WERI-Rb-1 (cell line): ENCODE results near the gene WDR7.

Experiments
- DNase-seq: peaks from one replicate; pipeline ENCODE4 v3.0.0-alpha.2; 2020
- H3K27ac ChIP-seq: fragments of 250-450 bp; sonication (Bioruptor Pico); 2 replicates; pipeline ENCODE4 v1.5.1; 2020; ENCODE audit warnings: mild to moderate bottlenecking, moderate library complexity
- H3K27me3 ChIP-seq: fragments of 250-450 bp; sonication (Bioruptor Pico); 2 replicates; pipeline ENCODE4 v1.5.1; 2021; ENCODE audit warnings: mild to moderate bottlenecking, low read depth, moderate library complexity; ENCODE audit not compliant: insufficient read depth, severe bottlenecking
- H3K36me3 ChIP-seq: fragments of 250-450 bp; sonication (Bioruptor Pico); 2 replicates; pipeline ENCODE4 v1.5.1; 2020; ENCODE audit warnings: mild to moderate bottlenecking, moderate library complexity
- H3K4me3 ChIP-seq: 2 replicates; pipeline ENCODE4 v1.5.1; 2011; ENCODE audit warnings: low read depth, mild to moderate bottlenecking, control low read depth, low read length
- H3K9me3 ChIP-seq: fragments of 250-450 bp; sonication (Bioruptor Pico); 2 replicates; pipeline ENCODE4 v1.5.1; 2021; ENCODE audit warnings: mild to moderate bottlenecking, moderate library complexity; ENCODE audit not compliant: severe bottlenecking
- TF ChIP-seq, protein P1 (sequence below): IDR thresholded peaks from 2 replicates; pipeline ENCODE4 v1.5.1; 2011; ENCODE audit warnings: low read depth, mild to moderate bottlenecking, control low read depth, inconsistent platforms, low read length

The WDR7 gene

DNA sequence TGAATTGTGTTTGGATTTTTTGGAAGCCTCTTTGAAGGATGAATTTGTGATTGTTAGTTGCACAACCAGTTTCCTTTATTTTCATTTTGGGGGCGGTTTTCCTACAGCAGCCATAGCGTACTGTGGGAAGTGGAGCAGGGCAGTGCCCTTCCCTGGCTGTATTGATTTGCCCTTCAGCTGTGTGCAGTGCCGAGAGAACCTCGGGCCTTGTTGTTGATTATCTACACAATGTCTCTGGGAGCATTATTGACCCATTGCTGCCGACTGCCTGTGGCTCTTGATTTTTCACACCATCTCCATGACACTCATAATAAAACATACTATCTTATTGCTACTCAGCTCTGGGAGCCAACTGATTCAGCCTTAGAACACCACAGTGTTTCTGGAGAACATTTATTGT, 333.6 kb downstream of the WDR7 start:
- TF ChIP-seq, protein P1, sequence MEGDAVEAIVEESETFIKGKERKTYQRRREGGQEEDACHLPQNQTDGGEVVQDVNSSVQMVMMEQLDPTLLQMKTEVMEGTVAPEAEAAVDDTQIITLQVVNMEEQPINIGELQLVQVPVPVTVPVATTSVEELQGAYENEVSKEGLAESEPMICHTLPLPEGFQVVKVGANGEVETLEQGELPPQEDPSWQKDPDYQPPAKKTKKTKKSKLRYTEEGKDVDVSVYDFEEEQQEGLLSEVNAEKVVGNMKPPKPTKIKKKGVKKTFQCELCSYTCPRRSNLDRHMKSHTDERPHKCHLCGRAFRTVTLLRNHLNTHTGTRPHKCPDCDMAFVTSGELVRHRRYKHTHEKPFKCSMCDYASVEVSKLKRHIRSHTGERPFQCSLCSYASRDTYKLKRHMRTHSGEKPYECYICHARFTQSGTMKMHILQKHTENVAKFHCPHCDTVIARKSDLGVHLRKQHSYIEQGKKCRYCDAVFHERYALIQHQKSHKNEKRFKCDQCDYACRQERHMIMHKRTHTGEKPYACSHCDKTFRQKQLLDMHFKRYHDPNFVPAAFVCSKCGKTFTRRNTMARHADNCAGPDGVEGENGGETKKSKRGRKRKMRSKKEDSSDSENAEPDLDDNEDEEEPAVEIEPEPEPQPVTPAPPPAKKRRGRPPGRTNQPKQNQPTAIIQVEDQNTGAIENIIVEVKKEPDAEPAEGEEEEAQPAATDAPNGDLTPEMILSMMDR, result no peak
- no peaks in the 10 kb centered on the region for H3K27me3 ChIP-seq
- H3K9me3 ChIP-seq, result no peaks in the 10 kb centered on the region
- H3K27ac ChIP-seq, result no peak overlapping the region
- no peaks in the 10 kb centered on the region for H3K36me3 ChIP-seq
- no peak overlapping the region for H3K4me3 ChIP-seq
- DNase-seq, result no peak

DNA sequence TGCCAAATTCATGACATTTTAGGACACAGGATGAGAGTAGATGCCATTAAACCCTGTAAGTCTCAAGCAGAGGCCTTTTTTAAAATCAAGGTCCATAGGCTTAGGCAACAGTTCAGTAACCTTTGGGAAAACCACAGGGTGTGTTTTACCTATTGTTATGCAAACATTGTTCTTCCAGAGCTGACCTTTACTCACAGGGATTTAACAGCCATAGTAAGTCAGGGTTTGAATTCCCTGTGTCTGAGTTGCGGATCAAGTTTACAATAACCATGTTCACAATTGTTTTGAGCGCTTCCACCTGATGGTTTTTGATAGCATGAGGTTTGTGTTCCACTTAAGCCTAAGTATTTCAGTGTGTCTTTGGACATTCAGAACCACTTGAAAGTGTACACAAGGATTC, 335.7 kb downstream of the WDR7 start:
- H3K36me3 ChIP-seq, result no peaks in the 10 kb centered on the region
- no peaks in the 10 kb centered on the region for H3K9me3 ChIP-seq
- no peak for DNase-seq
- no peaks in the 10 kb centered on the region for H3K27me3 ChIP-seq
- TF ChIP-seq, protein P1, result no peak
- H3K27ac ChIP-seq, result no peak overlapping the region
- no peak overlapping the region for H3K4me3 ChIP-seq

DNA sequence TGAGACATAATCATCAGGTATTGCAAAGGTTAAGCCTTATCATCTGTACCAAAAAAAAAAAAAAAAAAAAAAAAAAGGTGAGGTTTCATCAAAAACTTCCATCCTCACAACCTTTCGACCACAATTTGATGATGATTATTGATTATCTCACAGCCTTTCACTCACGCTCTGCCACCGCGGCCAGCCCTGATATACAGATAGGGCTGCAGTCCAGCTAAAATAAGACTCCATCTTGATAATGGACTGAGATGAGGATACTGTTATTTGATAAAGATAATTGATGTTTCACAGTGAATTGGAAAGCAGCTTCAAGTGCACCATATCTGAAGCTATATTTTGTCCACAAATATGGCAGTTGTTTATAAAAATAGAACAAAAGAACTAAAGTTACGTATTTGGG, 336.1 kb downstream of the WDR7 start:
- DNase-seq, result no peak
- TF ChIP-seq, protein P1, result no peak
- no peak overlapping the region for H3K4me3 ChIP-seq
- no peaks in the 10 kb centered on the region for H3K27me3 ChIP-seq
- no peaks in the 10 kb centered on the region for H3K9me3 ChIP-seq
- no peaks in the 10 kb centered on the region for H3K36me3 ChIP-seq
- H3K27ac ChIP-seq, result no peak overlapping the region

DNA sequence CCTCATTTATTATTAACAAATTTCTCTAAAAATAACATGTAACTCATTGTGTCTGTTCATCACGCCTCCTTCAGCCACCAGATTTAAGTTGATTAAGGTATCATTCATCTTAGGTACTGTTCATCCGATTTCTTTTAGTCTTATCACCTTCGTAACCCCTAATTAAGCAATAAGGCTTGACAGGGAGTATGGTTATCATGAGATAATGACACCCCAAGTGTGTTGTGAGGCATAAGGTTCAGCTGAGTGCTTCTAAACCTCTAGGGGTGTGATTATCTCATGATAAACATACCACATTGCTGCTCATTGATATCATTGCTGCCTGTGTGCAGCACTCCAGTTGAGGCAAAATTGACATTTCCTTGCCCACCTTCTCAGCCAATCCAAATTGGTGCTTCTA, 336.9 kb downstream of the WDR7 start:
- Histone ChIP-seq H3K27ac (no peak overlapping the region), H3K36me3 (no peaks in the 10 kb centered on the region), H3K4me3 (no peak overlapping the region), H3K27me3 (no peaks in the 10 kb centered on the region), H3K9me3 (no peaks in the 10 kb centered on the region)
- TF ChIP-seq, protein P1, result no peak
- DNase-seq, result peak; percentile 30

DNA sequence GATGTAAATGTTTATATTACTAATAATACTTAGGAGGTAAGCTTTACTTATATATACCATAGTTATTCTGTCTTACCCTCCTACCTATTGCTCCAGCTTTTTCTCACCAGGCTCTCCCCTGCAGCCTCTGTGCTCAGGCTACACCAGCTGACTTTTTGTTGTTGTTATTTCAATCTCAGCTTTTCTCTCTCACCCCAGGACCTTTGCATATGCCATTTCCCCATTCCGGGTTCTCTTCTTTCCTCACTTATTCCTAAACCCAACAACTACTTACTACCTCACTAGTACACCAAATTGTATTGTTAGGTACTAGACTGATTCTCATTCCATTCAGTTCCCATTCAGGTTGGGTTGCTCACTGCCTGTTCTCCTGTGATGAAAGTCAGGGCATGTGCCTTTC, 339.5 kb downstream of the WDR7 start:
- TF ChIP-seq, protein P1, result no peak
- no peaks in the 10 kb centered on the region for H3K27me3 ChIP-seq

DNA sequence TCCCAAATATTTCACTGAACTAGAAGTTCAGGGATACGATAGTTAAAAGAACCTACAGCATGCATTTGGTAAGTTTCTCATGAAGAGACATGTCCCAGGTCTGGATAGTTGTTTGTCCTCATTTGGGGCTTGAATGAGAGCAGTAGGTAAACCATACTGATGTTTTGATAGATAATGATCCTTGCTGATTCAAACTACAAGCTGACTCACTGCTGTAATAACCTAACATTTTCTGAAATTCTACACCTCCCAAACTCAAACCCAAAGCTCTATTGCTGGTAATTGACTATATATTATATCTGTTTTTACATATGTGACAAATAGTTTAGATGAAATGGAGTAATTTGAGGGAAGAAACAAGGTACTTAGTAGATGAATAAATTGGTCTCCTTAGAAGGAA, 341.6 kb downstream of the WDR7 start:
- DNase-seq, result no peak
- Histone ChIP-seq H3K4me3 (no peak overlapping the region), H3K36me3 (no peaks in the 10 kb centered on the region), H3K27me3 (no peaks in the 10 kb centered on the region), H3K9me3 (no peaks in the 10 kb centered on the region), H3K27ac (no peak overlapping the region)
- TF ChIP-seq, protein P1, result no peak

More for the DNA sequence above, 339.5 kb downstream of the WDR7 start:
- Histone ChIP-seq H3K36me3 (no peaks in the 10 kb centered on the region), H3K4me3 (no peak overlapping the region), H3K9me3 (no peaks in the 10 kb centered on the region), H3K27ac (no peak overlapping the region)
- no peak for DNase-seq
